C4-2B (cell line): ENCODE results near the gene EPHB2.

ENCODE experiments used
- CTCF ChIP-seq: fragments of 450-650 bp; conservative IDR thresholded peaks from 2 replicates; pipeline ENCODE4 v1.5.1; 2017; ENCODE audit warnings: mild to moderate bottlenecking
- ZFX ChIP-seq: fragments of 450-650 bp; IDR thresholded peaks from 2 replicates; pipeline ENCODE4 v1.6.1; 2017

DNA sequence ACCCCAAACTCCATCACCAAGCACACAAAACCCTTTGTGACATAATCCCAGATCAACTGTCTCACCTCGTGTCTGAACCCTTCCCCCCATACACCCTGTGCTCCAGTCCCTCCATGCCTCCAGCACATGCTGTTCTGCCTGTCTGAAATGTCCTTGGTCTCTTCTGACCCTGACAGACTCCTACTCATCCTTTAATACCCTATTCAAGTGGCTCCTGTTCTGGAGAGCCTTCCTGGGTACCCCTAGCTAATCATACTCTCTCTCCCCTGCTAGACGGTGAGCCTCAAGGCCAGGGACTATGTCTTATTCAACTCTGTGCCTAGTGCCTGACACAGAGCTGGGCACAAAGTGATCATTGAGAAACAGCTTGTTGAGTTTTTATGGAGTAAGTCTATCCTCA lies 137.1 kb downstream of the EPHB2 start:
- no peak for TF ChIP-seq CTCF
- TF ChIP-seq ZFX = no peak
